ENCODE data around the gene NLRC5. TPM values are rescaled to one million over a fixed set of nuclear protein-coding genes. Genes with fewer than 3 reads are reported as not detected.

NLRC5 gene
- total RNA-seq, 1 experiment from 2014 or later: 2.4 TPM

- Histone ChIP-seq H3K27me3 (ENCODE audit: insufficient read depth, low read length) (peaks cover 6% of the 10 kb centered on the region; the same call in 1 of the 2 replicates), H3K56ac (ENCODE audit: insufficient read length, low read depth, low read length) (no peak overlapping the region), H2BK12ac (ENCODE audit: insufficient read length, low read depth, low read length) (no peak overlapping the region), H4K5ac (ENCODE audit: insufficient read length, low read depth, low read length) (no peak overlapping the region), H3K18ac (ENCODE audit: insufficient read length, low read depth, low read length) (no peak overlapping the region), H4K20me1 (ENCODE audit: control insufficient read depth, insufficient read depth, insufficient read length) (no peaks in the 10 kb centered on the region), H2BK5ac (ENCODE audit: insufficient read length, low read length) (no peak overlapping the region), H2BK20ac (ENCODE audit: low read depth, low read length, poor library complexity, severe bottlenecking) (no peak overlapping the region), H3K27ac (ENCODE audit: insufficient read length, low read depth, low read length) (no peak overlapping the region), H3K4ac (ENCODE audit: low read depth, low read length) (no peak overlapping the region), H3K14ac (ENCODE audit: insufficient read depth, low read length) (no peak overlapping the region), H3K79me2 (ENCODE audit: insufficient read depth, low read length) (no peaks in the 10 kb centered on the region), H2AK5ac (ENCODE audit: insufficient read length, low read length) (no peak overlapping the region), H3K9ac (ENCODE audit: extremely low read depth, insufficient read length, low read length) (no peak overlapping the region), H3T11ph (ENCODE audit: low read length) (no peak overlapping the region), H3K9me3 (ENCODE audit: control insufficient read depth, low read depth, low read length) (no peaks in the 10 kb centered on the region), H4K8ac (replicated peaks; ENCODE audit: insufficient read length, low read depth, low read length) (no peak overlapping the region), H2BK15ac (ENCODE audit: low read depth, low read length) (no peak overlapping the region), H3K4me1 (ENCODE audit: insufficient read depth, low read length) (no peaks in the 10 kb centered on the region), H4K91ac (ENCODE audit: insufficient read length, low read depth, low read length) (no peak overlapping the region), H3K4me2 (ENCODE audit: insufficient read depth, insufficient read length, low read length) (peak overlapping the region; percentile 41), H2BK120ac (ENCODE audit: low read depth, low read length, poor library complexity, severe bottlenecking) (no peak overlapping the region), H3K23ac (ENCODE audit: insufficient read length, low read depth, low read length) (no peak overlapping the region), H3K79me1 (ENCODE audit: insufficient read depth, low read depth, low read length, poor library complexity, severe bottlenecking) (no peaks in the 10 kb centered on the region), H3K23me2 (ENCODE audit: insufficient read length, low read depth, low read length, poor library complexity, severe bottlenecking) (peaks cover 2% of the 10 kb centered on the region), H2AFZ (ENCODE audit: low read length) (no peak overlapping the region)
- whole genome bisulfite sequencing (ENCODE audit: extremely low coverage, insufficient read length, low lambda C conversion rate): no CpG with 5 or more reads among the region's 6 CpGs
- Mint-ChIP-seq H3K27me3 (ENCODE audit: low read depth) (peaks cover 52% of the 10 kb centered on the region), H3K4me3 (peak overlapping the region; percentile 87 to 88), H3K9me3 (no peaks in the 10 kb centered on the region), H3K27ac (no peak overlapping the region), H3K4me1 (peaks cover 18 to 33% of the 10 kb centered on the region in 2 experiments), H3K36me3 (ENCODE audit: insufficient read depth in 1 of 3, low read depth in 3 of 3) (no peaks in the 10 kb centered on the region; a peak in 1 of 7 replicates)
- TF ChIP-seq CTCF (conservative IDR thresholded peaks at IDR 0.05): no peak
- no peak for DNase-seq
Observed at GRCh38 chr16:56988161-56988947, 1.0 kb upstream of the NLRC5 start.

All from H9 (cell line).